H1 (cell line): ENCODE data around the gene GP5. TPM values are rescaled to one million over a fixed set of nuclear protein-coding genes. Genes with fewer than 3 reads are reported as not detected.

ENCODE experiments used
- CTCF ChIA-PET: fragments of 300-600 bp; sonication (Branson Sonifier 250); formaldehyde crosslinking; loops from one replicate; lab custom pipeline; 2021; ENCODE audit not compliant: partially characterized antibody; lab: Charles Lee
- POLR2A ChIA-PET: fragments of 300-600 bp; sonication (Branson Sonifier 250); formaldehyde crosslinking; loops from one replicate; lab custom pipeline; 2021; ENCODE audit warnings: inconsistent platforms; ENCODE audit not compliant: partially characterized antibody; lab: Charles Lee
- DNase-seq, 2 experiments: peaks; one replicate each; pipeline versions ENCODE4 v3.0.0 to v3.0.0-alpha.2; 2010 to 2022; ENCODE audit warnings: low spot score in 2 of 2, low read depth in 1 of 2, mixed read lengths in 1 of 2
- FAIRE-seq: peaks from 2 replicates; lab custom pipeline; 2011; peaks lifted over from hg19 to GRCh38; lab: Jason Lieb, UNC
- H2AFZ ChIP-seq: 2 replicates; pipeline ENCODE4 v1.8.1; 2012; ENCODE audit warnings: low read length, inconsistent platforms
- H2AK5ac ChIP-seq: 2 replicates; pipeline ENCODE4 v1.6.1; 2013; ENCODE audit warnings: low read depth, low read length
- H2BK120ac ChIP-seq: replicated peaks from 2 replicates; pipeline ENCODE3; 2013; ENCODE audit warnings: low read depth, low read length, inconsistent platforms
- H2BK12ac ChIP-seq: 2 replicates; pipeline ENCODE4 v1.6.1; 2013; ENCODE audit warnings: low read depth, low read length
- H2BK15ac ChIP-seq: 2 replicates; pipeline ENCODE4 v1.6.1; 2013; ENCODE audit warnings: low read length
- H2BK20ac ChIP-seq: 2 replicates; pipeline ENCODE4 v1.6.1; 2013; ENCODE audit warnings: low read length
- H2BK5ac ChIP-seq: 2 replicates; pipeline ENCODE4 v1.6.1; 2013; ENCODE audit warnings: low read depth, low read length
- H3K14ac ChIP-seq: 2 replicates; pipeline ENCODE4 v1.6.1; 2013; ENCODE audit warnings: inconsistent platforms; ENCODE audit not compliant: insufficient read length
- H3K18ac ChIP-seq: 2 replicates; pipeline ENCODE4 v1.6.1; 2013; ENCODE audit warnings: low read length; ENCODE audit errors: extremely low read depth
- H3K23ac ChIP-seq: 2 replicates; pipeline ENCODE4 v1.6.1; 2013; ENCODE audit warnings: inconsistent platforms; ENCODE audit not compliant: insufficient read length
- H3K23me2 ChIP-seq: 2 replicates; pipeline ENCODE4 v1.6.1; 2013; ENCODE audit warnings: low read depth, low read length
- H3K27ac ChIP-seq: 2 replicates; pipeline ENCODE4 v1.6.1; 2011; ENCODE audit warnings: low read depth, low read length, inconsistent platforms
- H3K27me3 ChIP-seq, 4 experiments: replicated peaks in 1 of 4; 1 replicate in 1 of 4; 2 replicates in 3 of 4; pipeline versions ENCODE4 v1.6.1 to v1.8.1; 2011 to 2013; ENCODE audit warnings: low read length in 3 of 4, mild to moderate bottlenecking in 3 of 4, inconsistent platforms in 2 of 4, mixed read lengths in 2 of 4, moderate library complexity in 1 of 4; ENCODE audit not compliant: control insufficient read depth in 3 of 4, insufficient read depth in 3 of 4; ENCODE audit errors: extremely low read depth in 1 of 4
- H3K36me3 ChIP-seq, 4 experiments: 2 replicates each; pipeline versions ENCODE4 v1.6.1 to v1.8.1; 2011 to 2013; ENCODE audit warnings: mild to moderate bottlenecking in 4 of 4, low read length in 3 of 4, moderate library complexity in 2 of 4, control low read depth in 1 of 4, inconsistent platforms in 1 of 4; ENCODE audit not compliant: insufficient read depth in 4 of 4, control insufficient read depth in 2 of 4
- H3K4ac ChIP-seq: replicated peaks from 2 replicates; pipeline ENCODE3; 2013; ENCODE audit warnings: low read length, low read depth, mixed read lengths, inconsistent platforms; ENCODE audit not compliant: insufficient read length
- H3K4me1 ChIP-seq, 4 experiments: replicated peaks in 1 of 4; 1 replicate in 1 of 4; 2 replicates in 3 of 4; pipeline versions ENCODE4 v1.6.1 to v1.8.1; 2011 to 2013; ENCODE audit warnings: low read length in 3 of 4, inconsistent platforms in 2 of 4, mixed read lengths in 1 of 4; ENCODE audit not compliant: insufficient read depth in 4 of 4, control insufficient read depth in 3 of 4
- H3K4me2 ChIP-seq, 2 experiments: 2 replicates each; pipeline versions ENCODE4 v1.6.1 to v1.8.1; 2011 to 2013; ENCODE audit warnings: low read depth in 2 of 2, low read length in 2 of 2, control low read depth in 1 of 2, inconsistent platforms in 1 of 2, mild to moderate bottlenecking in 1 of 2; ENCODE audit not compliant: insufficient read depth in 1 of 2
- H3K4me3 ChIP-seq, 4 experiments: fragments of 200-600, 300-600 bp in 1 of 4; sonication (generic), shearing (Covaris generic), sonication (Bioruptor Twin) in 1 of 4; 2 replicates each; pipeline versions ENCODE4 v1.5.1 to v1.8.1; 2011 to 2016; ENCODE audit warnings: low read length in 4 of 4, low read depth in 3 of 4, control low read depth in 2 of 4, inconsistent platforms in 2 of 4, mild to moderate bottlenecking in 2 of 4, mixed read lengths in 1 of 4, moderate library complexity in 1 of 4; ENCODE audit not compliant: insufficient read depth in 2 of 4; ENCODE audit errors: extremely low read depth in 1 of 4
- H3K56ac ChIP-seq: replicated peaks from 2 replicates; pipeline ENCODE3; 2013; ENCODE audit warnings: low read depth, mild to moderate bottlenecking, mixed read lengths, low read length, inconsistent platforms; ENCODE audit not compliant: insufficient read length
- H3K79me1 ChIP-seq: 2 replicates; pipeline ENCODE4 v1.6.1; 2013; ENCODE audit warnings: low read depth, low read length, control low read depth
- H3K79me2 ChIP-seq, 2 experiments: 2 replicates each; pipeline versions ENCODE4 v1.6.1 to v1.8.1; 2012 to 2013; ENCODE audit warnings: low read length in 2 of 2, mild to moderate bottlenecking in 2 of 2, inconsistent platforms in 1 of 2; ENCODE audit not compliant: insufficient read depth in 2 of 2, control insufficient read depth in 1 of 2
- H3K9ac ChIP-seq, 4 experiments: replicated peaks in 1 of 4; 1 replicate in 1 of 4; 2 replicates in 3 of 4; pipeline versions ENCODE4 v1.6.1 to v1.8.1; 2011 to 2013; ENCODE audit warnings: low read depth in 3 of 4, low read length in 3 of 4, control low read depth in 2 of 4, mild to moderate bottlenecking in 2 of 4, moderate library complexity in 2 of 4, inconsistent platforms in 1 of 4; ENCODE audit errors: extremely low read depth in 1 of 4
- H3K9me3 ChIP-seq, 2 experiments: 2 replicates each; pipeline versions ENCODE4 v1.6.1 to v1.8.1; 2012 to 2013; ENCODE audit warnings: mild to moderate bottlenecking in 2 of 2, moderate library complexity in 2 of 2, control low read depth in 1 of 2, inconsistent platforms in 1 of 2, low read depth in 1 of 2, low read length in 1 of 2, mixed read lengths in 1 of 2; ENCODE audit not compliant: insufficient read depth in 2 of 2
- H4K20me1 ChIP-seq, 2 experiments: replicated peaks in 1 of 2; 2 replicates each; pipeline versions ENCODE3 to v1.8.1; 2011 to 2013; ENCODE audit warnings: inconsistent platforms in 2 of 2, low read length in 2 of 2, mild to moderate bottlenecking in 1 of 2; ENCODE audit not compliant: insufficient read depth in 2 of 2, control insufficient read depth in 1 of 2
- H4K5ac ChIP-seq: 2 replicates; pipeline ENCODE4 v1.6.1; 2013; ENCODE audit warnings: low read length, low read depth, mixed read lengths, inconsistent platforms; ENCODE audit not compliant: insufficient read length
- H4K8ac ChIP-seq: 2 replicates; pipeline ENCODE4 v1.8.0; 2013; ENCODE audit warnings: mild to moderate bottlenecking, moderate library complexity, low read length, inconsistent platforms; ENCODE audit not compliant: insufficient read depth; ENCODE audit errors: extremely low read depth
- H4K91ac ChIP-seq: replicated peaks from 2 replicates; pipeline ENCODE3; 2013; ENCODE audit warnings: low read length, mixed read lengths, inconsistent platforms; ENCODE audit not compliant: insufficient read length
- CBX5 ChIP-seq: fragments of 300-800, 300-1000 bp; sonication (generic); IDR thresholded peaks from 2 replicates; pipeline ENCODE4 v1.7.1; 2016; ENCODE audit warnings: antibody characterized with exemption, low read length, low read depth
- CTCF ChIP-seq, 3 experiments: IDR thresholded peaks; 1 replicate in 2 of 3; 2 replicates in 1 of 3; pipeline versions ENCODE4 v1.5.1 to v1.6.1; 2011; ENCODE audit warnings: low read length in 3 of 3, mild to moderate bottlenecking in 3 of 3, inconsistent platforms in 2 of 3, low read depth in 1 of 3, moderate library complexity in 1 of 3; ENCODE audit not compliant: insufficient read depth in 1 of 3; ENCODE audit errors: control extremely low read depth in 1 of 3
- WGBS, 2 experiments: shearing (Covaris generic) in 1 of 2; methylation state at CpG; one replicate each; pipeline versions ENCODE4 v1.1.6 to v1.1.7; 2013 to 2015; ENCODE audit warnings: low lambda C conversion rate in 2 of 2, mixed read lengths in 2 of 2, inconsistent platforms in 1 of 2, low coverage in 1 of 2, missing lambda C conversion rate in 1 of 2; ENCODE audit not compliant: insufficient replicate concordance in 2 of 2, insufficient coverage in 1 of 2, insufficient read length in 1 of 2; ENCODE audit errors: extremely low coverage in 1 of 2, missing lambda C conversion rate in 1 of 2; 5-methylcytosine and 5-hydroxymethylcytosine counted together
- polyA plus RNA-seq, 7 experiments: library from polyadenylated mRNA; depleted of rRNA in 3 of 7; stranded (reverse) in 5 of 7; unstranded in 2 of 7; fragments of >200 nt in 5 of 7; fragments of 200-250 nt in 2 of 7; gene quantifications; 1 replicate in 5 of 7; 2 replicates in 1 of 7; 4 replicates in 1 of 7; pipeline versions ENCODE4 v1.2.1 to v1.2.3, GENCODE V29; 2011 to 2013; ENCODE audit warnings: missing spikeins in 2 of 7, mixed read lengths in 2 of 7
- total RNA-seq: library from RNA; stranded (reverse); fragmentation: NEBNext Ultra II Directional; extraction: Animal tissue kit (Norgen Biotek cat#: 25700); gene quantifications from 2 replicates; pipeline ENCODE4 v1.2.1, GENCODE V29; 2021

Gene GP5
- total and polyA plus RNA-seq, 2 of the 8 experiments (the other 6 are each of a cell fraction or from before 2014, with no cell fraction given): 0.13 to 0.14 TPM

GRCh38 chr3:194350726-194351071 lies 48.4 kb downstream of the GP5 start:
- Histone ChIP-seq H2BK20ac (no peak overlapping the region), H3K4me3 (no peak overlapping the region), H2AFZ (no peak overlapping the region), H3K14ac (no peak overlapping the region), H3K23ac (no peak overlapping the region), H3K4me2 (no peak overlapping the region), H3K18ac (no peak overlapping the region), H3K79me1 (no peaks in the 10 kb centered on the region), H3K27me3 (no peaks in the 10 kb centered on the region), H2AK5ac (no peak overlapping the region), H2BK120ac (no peak overlapping the region), H3K9ac (no peak overlapping the region), H3K4me1 (peaks cover 0 to 3% (median 0%) of the 10 kb centered on the region in 4 experiments; a peak in 1 of 7 replicates), H3K23me2 (peaks cover 10% of the 10 kb centered on the region; the same call in 1 of the 2 replicates), H3K56ac (no peak overlapping the region), H4K91ac (no peak overlapping the region), H3K36me3 (no peaks in the 10 kb centered on the region), H3K4ac (no peak overlapping the region), H2BK12ac (no peak overlapping the region), H4K5ac (no peak overlapping the region), H2BK15ac (no peak overlapping the region), H3K27ac (no peak overlapping the region), H4K8ac (no peak overlapping the region), H3K79me2 (no peaks in the 10 kb centered on the region), H3K9me3 (no peaks in the 10 kb centered on the region), H2BK5ac (no peak overlapping the region), H4K20me1 (peaks cover 0 to 5% of the 10 kb centered on the region in 2 experiments)
- 93% methylated on average over 3 of the region's 3 CpGs; no CpG with 5 or more reads in 1 of the 2 experiments for WGBS, 2 experiments
- CTCF ChIA-PET: interaction anchor here (1.2 to 3.7 kb wide), 10 partner anchors 9 to 60 kb away, joined by 3 to 36 read pairs (median 6); partner anchors contain the start of gene GP5
- no peak for FAIRE-seq
- TF ChIP-seq CTCF (IDR thresholded peaks at IDR 0.05; ENCODE audit: control extremely low read depth in 1 of 3, insufficient read depth in 1 of 3, low read depth in 1 of 3, low read length in 3 of 3): no peak
- no peak for TF ChIP-seq CBX5
- POLR2A ChIA-PET: no interaction called here
- DNase-seq: no peak
